GM12891 (cell line): ENCODE data around the gene SLC25A47.

Source experiments
- POLR2A ChIP-seq: IDR thresholded peaks from 2 replicates; pipeline ENCODE4 v1.6.1; 2011; ENCODE audit warnings: low read depth, low read length, control low read depth
- POLR2AphosphoS5 ChIP-seq: IDR thresholded peaks from 2 replicates; pipeline ENCODE4 v1.6.1; 2011; ENCODE audit warnings: low read depth, low read length, control low read depth
- SPI1 ChIP-seq: IDR thresholded peaks from 2 replicates; pipeline ENCODE4 v1.6.1; 2011; ENCODE audit warnings: low read depth, low read length, control low read depth
- TAF1 ChIP-seq: IDR thresholded peaks from 2 replicates; pipeline ENCODE4 v1.6.1; 2011; ENCODE audit warnings: low read depth, low read length, control low read depth

- no peak for TF ChIP-seq POLR2A
- TF ChIP-seq POLR2AphosphoS5: no peak
- no peak for TF ChIP-seq SPI1
- no peak for TF ChIP-seq TAF1
These were observed 33.1 kb upstream of the SLC25A47 start for GRCh38 chr14:100289916-100290606.
